Measurements from ENCODE around the gene STARD4.

STARD4 gene

GRCh38 chr5:111512375-111513130, at the start of gene STARD4:
Gene STARD4, minus strand, starts transcription at chr5:111512535. Its CDS starts 5,102 bp downstream, at chr5:111507433.
- peak; percentile 92 for DNase-seq (ENCODE audit: low read depth)

GRCh38 chr5:111559680-111560079, 47.3 kb upstream of the STARD4 start:
- no peak for DNase-seq (ENCODE audit: low read depth)

GRCh38 chr5:111557686-111558085, 45.4 kb upstream of the STARD4 start:
- DNase-seq (ENCODE audit: low read depth): no peak

GRCh38 chr5:111557111-111557510, 44.8 kb upstream of the STARD4 start:
- no peak for DNase-seq (ENCODE audit: low read depth)

GRCh38 chr5:111556501-111556900, 44.2 kb upstream of the STARD4 start:
- DNase-seq (ENCODE audit: low read depth): no peak

GRCh38 chr5:111555760-111556159, 43.4 kb upstream of the STARD4 start:
- DNase-seq (ENCODE audit: low read depth): no peak

GRCh38 chr5:111553868-111554267, 41.5 kb upstream of the STARD4 start:
- DNase-seq (ENCODE audit: low read depth): no peak

GRCh38 chr5:111552896-111553295, 40.6 kb upstream of the STARD4 start:
- no peak for DNase-seq (ENCODE audit: low read depth)

- DNase-seq (ENCODE audit: low read depth): no peak
Measured at GRCh38 chr5:111552492-111552891, 40.2 kb upstream of the STARD4 start.

GRCh38 chr5:111551569-111552275, 39.4 kb upstream of the STARD4 start:
- DNase-seq (ENCODE audit: low read depth): no peak

- DNase-seq (ENCODE audit: low read depth): no peak
Measured at GRCh38 chr5:111551161-111551560, 38.8 kb upstream of the STARD4 start.

- peak; percentile 65 for DNase-seq (ENCODE audit: low read depth)
Measured at GRCh38 chr5:111550282-111551020, 38.1 kb upstream of the STARD4 start.

- no peak for DNase-seq (ENCODE audit: low read depth)
Measured at GRCh38 chr5:111548992-111549649, 36.8 kb upstream of the STARD4 start.

GRCh38 chr5:111548348-111548950, 36.1 kb upstream of the STARD4 start:
- no peak for DNase-seq (ENCODE audit: low read depth)

GRCh38 chr5:111545031-111545430, 32.7 kb upstream of the STARD4 start:
- no peak for DNase-seq (ENCODE audit: low read depth)

GRCh38 chr5:111537141-111538024, 25.0 kb upstream of the STARD4 start:
- DNase-seq (ENCODE audit: low read depth): no peak

GRCh38 chr5:111535879-111536549, 23.7 kb upstream of the STARD4 start:
- no peak for DNase-seq (ENCODE audit: low read depth)

GRCh38 chr5:111532886-111533582, 20.7 kb upstream of the STARD4 start:
- DNase-seq (ENCODE audit: low read depth): no peak

GRCh38 chr5:111530298-111530740, 18.0 kb upstream of the STARD4 start:
- DNase-seq (ENCODE audit: low read depth): peak; percentile 68

GRCh38 chr5:111528056-111528455, 15.7 kb upstream of the STARD4 start:
- DNase-seq (ENCODE audit: low read depth): no peak

Measured in activated T-cell treated with anti-CD3 and anti-CD28 coated beads for 24 hours (primary cell).